Measurements from ENCODE around the gene KCNK15. TPM values are rescaled to one million over a fixed set of nuclear protein-coding genes. Genes with fewer than 3 reads are reported as not detected.
"Not testable (repeated sequence)": the region's sequence is repeated elsewhere in the genome, so short reads cannot be mapped to it uniquely, and the experiment has no call there.

KCNK15 gene
- 10 to 100 TPM in 1 of 4 donors, 1 to 10 TPM in 3; 6.3 to 10.0 (median 9.0) TPM for total RNA-seq

DNA sequence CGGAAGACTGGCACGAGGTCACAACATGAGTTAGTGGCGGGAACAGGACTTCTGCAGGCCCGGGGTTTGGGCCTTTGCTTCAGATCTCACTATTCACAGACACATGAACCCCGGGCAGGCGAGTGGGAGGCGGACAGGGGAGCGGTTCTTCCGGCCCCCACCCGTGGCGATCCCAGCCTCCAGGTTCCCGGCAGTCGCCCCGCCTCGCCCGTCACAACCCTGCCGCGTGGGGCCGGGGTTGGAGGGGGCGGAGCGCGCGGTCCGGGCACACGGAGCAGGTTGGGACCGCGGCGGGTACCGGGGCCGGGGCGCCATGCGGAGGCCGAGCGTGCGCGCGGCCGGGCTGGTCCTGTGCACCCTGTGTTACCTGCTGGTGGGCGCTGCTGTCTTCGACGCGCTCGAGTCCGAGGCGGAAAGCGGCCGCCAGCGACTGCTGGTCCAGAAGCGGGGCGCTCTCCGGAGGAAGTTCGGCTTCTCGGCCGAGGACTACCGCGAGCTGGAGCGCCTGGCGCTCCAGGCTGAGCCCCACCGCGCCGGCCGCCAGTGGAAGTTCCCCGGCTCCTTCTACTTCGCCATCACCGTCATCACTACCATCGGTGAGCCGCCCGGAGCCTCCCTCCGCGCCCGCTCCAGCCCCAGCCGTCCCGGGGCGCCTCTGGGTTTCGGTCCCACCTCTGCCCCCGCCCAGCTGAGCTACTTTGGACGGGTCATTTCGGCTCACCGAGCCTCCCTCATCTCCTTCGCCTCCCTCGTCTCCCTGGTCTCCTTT lies at the start of gene KCNK15:
TSS of gene KCNK15 (plus strand) at position 268 of the 769 bp plus-strand sequence. CDS start at position 314, 46 bp downstream.
- ATAC-seq (ENCODE audit: low FRiP score) (peak; percentile 77), DNase-seq (ENCODE audit: low spot score) (no peak)
- TF ChIP-seq, protein P1, sequence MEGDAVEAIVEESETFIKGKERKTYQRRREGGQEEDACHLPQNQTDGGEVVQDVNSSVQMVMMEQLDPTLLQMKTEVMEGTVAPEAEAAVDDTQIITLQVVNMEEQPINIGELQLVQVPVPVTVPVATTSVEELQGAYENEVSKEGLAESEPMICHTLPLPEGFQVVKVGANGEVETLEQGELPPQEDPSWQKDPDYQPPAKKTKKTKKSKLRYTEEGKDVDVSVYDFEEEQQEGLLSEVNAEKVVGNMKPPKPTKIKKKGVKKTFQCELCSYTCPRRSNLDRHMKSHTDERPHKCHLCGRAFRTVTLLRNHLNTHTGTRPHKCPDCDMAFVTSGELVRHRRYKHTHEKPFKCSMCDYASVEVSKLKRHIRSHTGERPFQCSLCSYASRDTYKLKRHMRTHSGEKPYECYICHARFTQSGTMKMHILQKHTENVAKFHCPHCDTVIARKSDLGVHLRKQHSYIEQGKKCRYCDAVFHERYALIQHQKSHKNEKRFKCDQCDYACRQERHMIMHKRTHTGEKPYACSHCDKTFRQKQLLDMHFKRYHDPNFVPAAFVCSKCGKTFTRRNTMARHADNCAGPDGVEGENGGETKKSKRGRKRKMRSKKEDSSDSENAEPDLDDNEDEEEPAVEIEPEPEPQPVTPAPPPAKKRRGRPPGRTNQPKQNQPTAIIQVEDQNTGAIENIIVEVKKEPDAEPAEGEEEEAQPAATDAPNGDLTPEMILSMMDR (IDR thresholded peaks at IDR 0.05) = no peak

DNA sequence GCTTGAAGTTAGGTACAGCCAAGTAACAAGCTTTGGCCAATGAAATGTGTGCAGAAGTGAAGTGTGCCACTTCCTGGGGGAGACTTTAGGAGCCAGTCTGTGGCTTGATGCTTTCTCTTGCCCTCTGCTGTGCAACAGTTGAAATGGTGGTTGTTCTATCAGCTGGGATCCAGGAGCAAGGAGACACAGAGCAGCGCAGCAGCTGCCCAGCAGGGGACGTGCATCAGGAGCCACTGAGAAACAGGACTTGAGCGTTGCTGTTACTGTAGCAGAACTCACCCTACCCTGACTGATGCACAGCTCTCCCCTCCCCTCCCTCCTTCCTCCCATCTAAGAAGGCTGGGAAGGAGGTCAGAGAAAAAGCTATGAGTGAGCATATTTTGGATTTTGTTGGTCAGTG lies 49.4 kb upstream of the KCNK15 start:
- no peak for ATAC-seq (ENCODE audit: low FRiP score)
- TF ChIP-seq, protein P1 (IDR thresholded peaks at IDR 0.05) = no peak
- DNase-seq (ENCODE audit: low spot score) = no peak

DNA sequence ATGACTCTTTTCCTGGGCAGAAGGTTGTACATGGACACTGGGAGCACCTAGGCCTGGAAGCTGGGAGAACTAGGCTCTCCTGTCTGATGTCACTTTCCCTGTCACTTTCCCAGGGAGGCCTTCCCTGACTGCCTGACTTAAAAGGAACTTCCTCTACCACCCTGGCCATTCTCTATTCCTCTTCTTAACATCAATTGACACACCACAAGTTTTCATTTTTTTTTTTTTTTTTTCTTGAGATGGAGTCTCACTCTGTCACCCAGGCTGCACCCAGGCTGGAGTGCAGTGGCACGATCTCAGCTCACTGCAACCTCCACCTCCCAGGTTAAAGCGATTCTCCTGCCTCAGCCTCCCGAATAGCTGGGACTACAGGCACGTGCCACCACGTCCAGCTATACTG lies 48.6 kb upstream of the KCNK15 start:
- DNase-seq (ENCODE audit: low spot score); ATAC-seq (ENCODE audit: low FRiP score): not testable (repeated sequence)

DNA sequence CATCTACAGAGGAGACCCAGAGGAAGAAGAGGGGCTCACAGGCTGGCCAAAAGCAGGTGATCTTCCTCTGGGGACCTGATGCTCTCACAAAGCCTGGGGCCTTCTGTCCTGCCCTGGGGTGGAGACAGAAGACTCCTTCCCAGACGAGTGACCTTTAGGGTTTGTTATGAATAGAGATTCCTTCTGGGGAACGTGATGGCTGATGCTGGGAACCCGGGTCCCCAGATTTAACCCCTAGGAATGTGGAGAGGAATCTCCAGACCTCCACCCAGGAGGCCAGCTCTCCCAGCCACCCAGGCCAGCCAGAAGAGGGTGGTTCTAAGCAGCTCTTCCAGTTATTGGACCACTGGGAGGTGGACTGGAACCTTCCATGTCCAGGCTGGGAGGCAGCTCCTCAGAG lies 47.3 kb upstream of the KCNK15 start:
- DNase-seq (ENCODE audit: low spot score) (no peak), ATAC-seq (ENCODE audit: low FRiP score) (no peak)
- TF ChIP-seq, protein P1 (IDR thresholded peaks at IDR 0.05) = no peak

DNA sequence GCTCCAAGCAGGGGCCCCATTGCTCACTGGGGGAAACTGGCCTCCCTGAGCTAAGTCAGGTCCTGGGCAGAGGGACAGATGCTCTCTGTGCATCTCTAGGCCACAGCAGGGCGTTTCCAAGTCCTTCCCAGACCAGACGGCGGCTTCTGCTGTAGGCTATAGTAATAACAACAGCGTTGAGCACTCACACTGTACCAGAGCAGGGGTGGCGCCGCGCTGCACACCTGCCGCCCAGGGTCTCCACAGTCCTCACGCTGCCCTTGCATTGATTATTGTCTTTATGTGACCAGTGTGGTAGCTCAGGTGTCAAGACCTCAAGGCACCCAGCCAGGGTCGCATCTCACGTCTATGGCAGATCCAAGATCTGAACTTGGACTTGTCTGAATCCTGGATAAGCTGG lies 45.4 kb upstream of the KCNK15 start:
- ATAC-seq (ENCODE audit: low FRiP score) = no peak
- TF ChIP-seq, protein P1 (IDR thresholded peaks at IDR 0.05) = no peak
- no peak for DNase-seq (ENCODE audit: low spot score)

DNA sequence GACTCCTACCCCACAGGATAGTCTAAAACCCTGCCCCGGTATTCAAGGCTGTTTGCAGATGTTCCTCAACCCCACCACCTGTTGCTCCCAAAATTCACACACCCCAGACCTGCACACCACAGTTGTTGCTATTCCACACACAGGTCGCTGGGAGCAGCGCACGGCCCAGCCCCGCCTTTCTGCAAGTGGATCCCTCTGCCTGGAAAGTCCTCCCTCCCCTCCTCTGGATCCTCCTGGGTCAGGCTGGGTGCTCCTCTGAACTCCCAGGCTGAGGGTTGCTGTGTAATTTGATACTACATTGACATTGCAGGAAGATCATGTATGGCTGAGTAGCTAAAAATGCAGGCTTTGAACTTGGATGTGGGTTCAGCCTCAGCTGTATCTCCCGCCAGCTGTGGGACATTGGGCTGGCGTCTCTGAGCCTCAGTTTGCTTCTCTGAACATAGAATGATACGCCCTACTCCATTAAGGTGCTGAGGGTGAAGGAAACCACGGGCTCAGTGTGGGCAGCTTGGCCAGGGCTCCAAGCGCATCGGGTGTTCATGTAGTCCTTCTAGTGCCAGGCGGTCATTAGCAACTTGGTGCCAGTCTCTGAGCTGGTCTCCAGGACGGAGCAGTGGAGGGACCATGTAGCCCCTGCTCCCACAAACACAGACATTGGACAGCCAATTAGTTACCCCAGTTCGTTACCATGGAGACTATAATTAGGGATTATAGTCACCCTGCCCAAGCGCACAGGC lies 44.4 kb upstream of the KCNK15 start:
- DNase-seq (ENCODE audit: low spot score) (no peak), ATAC-seq (ENCODE audit: low FRiP score) (no peak)
- TF ChIP-seq, protein P1 (IDR thresholded peaks at IDR 0.05) = no peak

DNA sequence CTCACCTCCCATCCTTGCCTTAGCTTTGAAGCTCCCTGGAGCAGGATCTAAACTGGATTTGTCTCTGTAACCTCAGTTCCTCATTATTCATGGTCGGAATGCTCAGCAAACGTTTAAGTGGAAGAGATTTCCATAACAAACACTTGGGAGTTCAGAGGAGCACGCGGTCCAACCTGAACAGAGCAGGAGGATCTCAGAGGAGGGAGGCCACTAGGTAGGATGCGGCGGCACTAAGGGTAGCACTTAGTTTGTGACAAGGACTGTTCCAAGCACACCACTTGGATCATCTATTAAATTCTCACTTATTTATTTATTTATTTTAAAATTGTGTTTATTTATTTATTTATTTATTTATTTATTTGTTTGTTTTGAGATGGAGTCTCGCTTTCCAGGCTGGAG lies 43.8 kb upstream of the KCNK15 start:
- DNase-seq (ENCODE audit: low spot score) = no peak
- no peak for ATAC-seq (ENCODE audit: low FRiP score)
- TF ChIP-seq, protein P1 (IDR thresholded peaks at IDR 0.05) = no peak
